ENCODE data around the gene RGS6.

Gene RGS6

DNA sequence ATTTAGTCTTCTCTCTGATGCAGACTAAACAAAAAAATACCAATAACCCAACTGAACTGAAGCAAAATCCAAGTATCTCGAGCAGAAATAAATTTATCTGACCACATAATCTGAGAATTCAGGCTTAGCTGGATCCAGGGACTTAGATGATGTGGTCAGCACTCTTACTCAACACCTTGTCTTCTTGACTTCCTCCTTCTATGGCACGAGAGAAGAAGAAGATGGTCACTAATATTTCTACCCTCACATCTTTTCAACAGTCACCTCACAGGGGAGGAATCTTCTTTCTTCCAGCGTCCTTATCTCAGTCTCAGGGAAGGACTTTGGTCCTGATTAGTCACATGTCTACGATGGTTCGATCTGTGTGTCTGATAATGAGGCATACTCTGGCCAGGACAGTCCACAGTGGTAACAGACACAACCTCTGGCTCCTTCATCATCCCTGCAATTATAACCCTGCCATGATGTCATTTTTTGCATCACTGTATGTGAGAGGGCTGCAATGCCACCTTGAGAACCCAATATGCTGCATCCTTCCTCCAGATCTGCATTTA lies 15.8 kb downstream of the RGS6 start:
- no peak for DNase-seq

DNA sequence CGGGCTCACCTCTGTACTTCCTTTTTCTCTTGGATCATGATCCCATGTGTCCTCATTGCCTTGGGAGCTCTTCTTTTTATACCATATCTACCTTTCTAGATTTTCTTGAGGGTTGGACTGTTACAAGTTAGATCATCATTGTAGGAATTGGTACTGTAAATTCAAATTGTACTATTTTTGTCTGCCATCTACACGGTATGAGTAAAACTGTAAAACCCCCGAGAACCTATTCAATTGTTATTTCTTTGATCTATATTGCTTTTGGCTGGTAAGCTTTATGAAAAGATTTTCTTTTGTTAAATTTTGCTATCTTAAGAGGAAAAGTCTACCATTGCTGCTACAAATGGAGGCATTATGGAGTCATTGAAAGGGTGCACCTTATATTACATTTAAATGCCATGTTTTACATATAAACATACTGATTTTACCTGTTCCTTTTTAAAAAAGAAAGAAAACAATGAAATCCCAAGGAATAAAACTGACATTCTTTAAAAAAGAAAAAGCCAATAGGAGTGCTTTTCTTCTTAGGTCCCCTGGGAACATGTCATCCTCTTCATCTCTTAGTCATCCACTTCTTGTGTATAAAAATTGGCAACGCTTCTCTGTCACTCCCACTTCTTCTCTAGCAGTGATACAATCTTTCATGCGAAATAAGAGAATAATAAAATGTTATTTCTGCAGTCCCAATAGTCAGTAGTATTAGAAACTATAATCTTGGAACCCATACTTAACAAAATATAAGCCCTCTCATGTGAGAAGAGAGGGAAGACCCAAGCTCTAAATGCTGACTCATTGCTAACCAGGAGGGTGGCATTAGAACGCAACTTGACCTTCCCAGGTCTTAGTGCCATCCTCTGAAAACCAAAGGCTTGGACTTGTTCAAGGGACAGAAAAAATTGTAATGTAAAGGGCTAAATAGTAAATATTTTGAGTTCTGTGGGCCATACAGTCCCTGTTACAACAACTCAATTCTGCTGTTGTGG lies 20.4 kb downstream of the RGS6 start:
- DNase-seq, result no peak

DNA sequence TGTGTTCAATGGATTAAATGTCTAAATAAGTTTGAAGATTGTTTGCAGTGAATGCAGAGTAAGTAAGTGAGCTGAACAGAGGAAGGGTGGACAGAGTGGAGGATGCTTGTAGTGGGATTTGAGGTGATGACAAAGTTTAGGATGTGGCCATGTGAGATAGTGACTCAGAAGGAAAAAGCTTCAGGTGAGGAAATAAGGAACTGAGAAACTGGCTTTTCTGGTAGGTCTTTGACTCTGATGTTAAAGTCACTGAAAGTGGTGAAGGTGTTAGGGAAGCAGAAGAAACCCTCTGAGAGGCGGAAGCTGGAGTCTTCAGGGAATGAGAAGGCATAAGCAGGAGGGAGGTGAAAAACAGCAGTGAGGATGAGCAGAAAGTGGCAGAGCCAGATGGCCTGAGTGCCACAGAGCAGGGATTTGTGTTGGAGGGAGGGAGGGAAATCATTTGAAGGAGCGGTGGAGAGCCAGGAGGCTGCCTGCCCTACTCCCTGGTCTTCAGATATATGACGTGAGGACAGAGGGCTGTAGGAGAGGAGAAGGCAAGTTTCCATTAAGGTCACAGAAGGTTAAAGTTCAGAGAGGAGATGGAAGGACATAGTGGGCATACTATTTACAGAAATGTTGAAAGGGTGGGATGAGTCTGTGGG lies 24.8 kb downstream of the RGS6 start:
- DNase-seq, result no peak

DNA sequence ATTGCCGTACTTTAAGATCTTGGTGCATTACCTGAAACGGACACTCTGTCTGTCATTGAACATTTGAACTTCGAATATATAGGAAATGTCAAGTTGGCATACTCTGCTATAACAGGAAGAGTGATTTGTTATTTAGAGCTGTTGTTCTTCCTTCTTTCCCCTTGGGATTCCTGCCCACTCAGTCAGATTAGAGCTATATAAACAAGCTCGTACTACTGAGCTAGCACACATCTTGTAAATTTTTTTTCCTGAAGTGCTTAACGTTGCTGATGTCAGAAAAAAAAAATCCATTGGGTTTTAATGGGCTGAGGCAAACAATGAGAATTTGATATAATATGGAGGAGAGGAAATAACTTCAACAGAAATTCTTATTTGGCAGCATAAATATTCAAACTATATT lies 26.8 kb downstream of the RGS6 start:
- no peak for DNase-seq

DNA sequence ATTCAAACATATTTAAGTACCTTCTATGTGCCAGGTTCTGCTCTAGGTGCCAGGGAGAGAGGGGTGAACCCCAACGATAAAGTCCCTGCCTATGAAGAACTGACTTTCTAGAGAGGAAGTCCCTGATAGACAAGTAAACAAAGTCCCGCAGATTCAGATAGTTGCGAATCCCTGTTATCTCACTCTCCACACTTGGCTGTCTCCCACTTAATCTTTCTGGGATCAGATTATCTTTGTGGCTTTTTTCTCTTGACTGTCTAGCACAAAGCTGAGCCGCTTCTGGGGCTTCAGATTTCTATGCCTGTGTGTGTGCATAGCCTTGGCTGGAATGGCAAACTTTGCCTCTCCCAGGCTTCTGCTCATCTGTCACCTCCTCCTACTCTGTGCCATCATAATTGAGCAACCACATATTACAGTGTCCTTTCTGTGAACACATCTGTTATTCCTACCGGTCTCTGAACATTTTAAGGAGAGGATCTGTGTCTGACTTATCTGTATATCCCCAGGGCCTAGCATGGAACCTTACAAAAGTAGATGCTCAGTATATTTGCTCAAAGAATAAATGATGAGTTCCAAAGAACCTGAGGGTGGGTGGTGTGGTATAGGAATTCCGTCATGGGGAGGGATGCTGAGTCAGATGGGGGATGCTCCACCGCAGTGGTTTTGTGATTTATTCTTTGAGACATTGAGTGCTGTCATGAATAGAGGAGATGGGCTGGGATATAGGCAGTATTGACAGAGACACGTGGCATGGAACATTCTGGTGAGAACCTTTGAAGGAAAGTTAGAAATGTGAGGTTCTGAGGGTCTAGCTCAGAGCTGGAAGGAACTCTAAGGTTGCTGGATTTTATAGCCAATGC lies 28.5 kb downstream of the RGS6 start:
- no peak for DNase-seq

DNA sequence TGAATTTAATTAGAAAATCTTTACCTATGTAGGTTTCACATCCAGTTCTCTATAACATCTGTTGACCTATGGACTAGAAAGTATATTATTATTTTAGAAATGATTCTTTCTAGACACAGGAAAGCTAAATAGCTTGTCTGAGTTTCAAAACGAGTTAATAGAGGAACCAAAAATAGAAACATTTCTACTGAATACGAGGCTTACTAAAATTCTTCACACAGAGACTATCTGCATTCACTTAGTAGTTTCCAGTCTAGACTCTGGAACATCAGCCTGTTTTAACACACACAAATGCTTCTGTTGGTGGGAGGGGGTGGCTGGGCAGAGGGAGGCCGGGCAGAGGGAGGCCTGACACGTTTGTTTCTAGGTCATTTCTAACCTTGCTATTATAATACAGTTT lies 29.7 kb downstream of the RGS6 start:
- no peak for DNase-seq

DNA sequence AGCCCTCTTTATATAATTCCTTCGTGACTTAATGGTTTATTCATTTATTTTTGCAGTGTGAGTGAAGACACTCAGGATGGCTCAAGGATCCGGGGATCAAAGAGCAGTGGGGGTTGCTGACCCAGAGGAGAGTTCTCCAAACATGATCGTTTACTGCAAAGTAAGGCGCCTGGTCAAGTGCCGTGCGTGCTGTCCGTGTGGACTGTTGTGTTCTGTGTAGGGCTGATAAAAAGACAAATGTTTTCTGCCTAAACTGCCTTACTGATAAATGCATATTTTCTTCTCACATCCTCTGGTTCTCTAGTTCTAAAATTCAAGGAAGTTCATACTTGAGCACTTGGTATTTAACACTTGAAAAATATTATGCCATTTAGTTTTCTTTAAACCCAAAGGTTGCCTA lies 32.5 kb downstream of the RGS6 start:
- DNase-seq, result no peak

DNA sequence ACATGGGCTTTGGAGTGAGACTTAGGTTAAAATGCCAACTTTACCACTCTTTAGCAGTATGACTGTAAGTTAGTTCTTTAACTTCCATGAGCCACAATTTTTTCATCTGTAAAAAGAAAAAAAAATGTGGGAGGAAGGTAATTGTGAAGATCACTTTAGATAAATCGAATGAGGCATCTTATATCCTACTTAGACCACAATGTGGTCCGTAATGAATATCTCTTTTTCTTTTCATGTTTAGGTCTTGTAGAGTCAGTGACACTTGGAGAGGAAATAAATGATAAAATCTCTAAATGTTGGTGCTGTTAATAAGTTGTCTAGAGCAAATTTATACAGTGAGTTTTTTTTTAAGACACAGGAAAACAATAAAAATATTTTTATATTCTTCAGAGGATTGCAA lies 34.3 kb downstream of the RGS6 start:
- no peak for DNase-seq

DNA sequence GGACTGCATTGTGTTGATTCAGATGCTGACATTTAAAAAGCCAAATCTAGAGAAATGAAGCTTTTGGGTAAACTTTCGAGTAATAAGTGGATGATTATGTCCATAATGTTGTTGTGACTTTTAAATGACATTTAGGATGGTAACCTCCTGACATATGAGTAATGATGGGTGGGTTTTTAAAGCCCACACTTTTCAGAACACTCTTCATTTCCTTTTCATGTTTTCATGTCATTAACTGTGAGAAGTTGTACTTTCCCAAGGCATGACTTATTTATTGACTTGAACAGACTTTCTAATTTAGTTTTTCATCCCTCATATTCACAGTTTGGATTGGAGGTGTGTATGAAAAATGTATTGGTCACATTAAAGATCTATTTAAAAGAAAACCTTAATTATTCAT lies 35.5 kb downstream of the RGS6 start:
- no peak for DNase-seq

DNA sequence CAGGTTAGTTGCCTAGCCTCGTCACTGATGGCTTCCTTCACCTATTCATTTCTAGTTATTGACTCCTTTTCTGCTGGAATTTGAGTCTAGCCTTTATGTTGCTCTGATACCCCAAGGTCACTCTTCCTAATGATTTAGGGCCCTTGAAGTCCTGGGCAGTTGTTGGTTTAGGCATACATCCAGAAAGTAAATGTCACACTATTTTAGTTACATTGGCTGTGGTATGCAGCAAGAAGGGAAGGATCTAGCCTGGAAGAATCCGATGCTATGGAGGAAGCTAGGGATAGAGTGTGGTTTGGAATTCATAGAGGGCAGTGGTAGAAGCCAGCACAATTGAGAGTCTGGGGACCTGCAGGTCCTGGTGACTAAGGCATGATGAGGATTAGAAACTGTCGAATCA lies 38.0 kb downstream of the RGS6 start:
- no peak for DNase-seq

DNA sequence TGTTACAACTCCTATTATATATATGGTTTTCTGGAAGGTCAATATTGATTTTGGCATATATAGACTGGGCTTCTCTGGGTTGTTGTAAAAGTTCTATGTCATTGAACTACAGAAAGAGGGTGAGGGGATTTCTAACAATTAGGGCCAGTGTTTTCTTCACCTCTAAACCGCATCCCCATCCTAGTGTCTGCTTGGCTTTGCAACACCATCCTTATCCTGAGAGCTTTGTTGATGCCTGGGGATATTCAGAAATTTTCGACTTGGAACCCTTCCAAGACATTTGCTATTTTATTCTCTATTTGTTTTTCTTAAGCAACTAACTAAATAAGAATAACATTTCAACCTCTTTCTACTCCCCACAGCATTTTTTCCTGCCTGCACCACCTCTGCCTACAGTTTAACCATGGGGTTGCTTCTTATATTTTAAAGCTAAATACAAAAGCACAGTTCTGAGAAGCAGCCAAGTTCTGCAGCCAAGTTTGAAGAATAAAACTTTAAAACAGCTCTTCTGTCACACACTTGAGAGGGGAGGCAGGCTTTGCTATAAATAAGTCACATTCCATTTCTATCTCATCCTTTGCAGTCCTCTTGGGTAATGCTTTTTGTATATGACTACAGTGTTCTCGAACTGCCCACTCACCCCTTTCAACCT lies 53.4 kb downstream of the RGS6 start:
- no peak for DNase-seq

DNA sequence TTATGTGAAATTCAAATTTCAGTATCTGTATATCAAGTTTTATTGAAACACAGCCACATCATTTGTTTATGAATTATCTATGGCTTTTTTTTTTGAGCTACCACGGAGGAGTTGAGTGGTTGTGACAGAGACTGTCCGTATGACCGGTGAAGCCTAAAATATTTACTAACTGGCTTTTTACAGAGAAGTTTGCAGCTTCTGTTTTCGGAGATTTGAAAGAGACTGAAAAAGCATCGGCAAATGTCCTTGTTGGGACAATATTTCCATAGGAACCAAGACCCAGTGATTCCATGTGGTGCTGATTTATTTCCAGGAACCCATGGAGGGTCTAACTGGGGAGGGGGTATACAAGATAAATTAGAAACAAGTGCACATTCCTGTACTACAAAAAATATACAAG lies 56.2 kb downstream of the RGS6 start:
- no peak for DNase-seq

DNA sequence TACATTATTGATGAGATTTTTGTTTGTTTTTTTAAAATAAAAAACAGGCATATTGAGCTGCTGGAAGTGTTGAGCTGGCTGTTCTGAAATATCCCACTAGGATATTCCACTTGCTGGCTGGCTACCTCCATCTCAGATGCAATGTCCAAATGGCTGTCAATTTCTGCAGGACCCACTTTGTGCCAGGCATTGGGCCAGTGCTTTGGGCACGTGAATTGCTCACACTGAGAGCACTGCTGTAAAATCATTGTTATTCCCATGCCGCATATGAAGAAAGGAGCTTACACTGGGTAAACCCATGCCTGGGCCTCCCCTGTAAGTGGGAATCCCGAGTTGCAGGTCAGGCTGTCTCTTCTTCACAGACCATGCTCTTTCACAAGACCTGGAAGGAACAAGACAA lies 56.7 kb downstream of the RGS6 start:
- DNase-seq, result no peak

DNA sequence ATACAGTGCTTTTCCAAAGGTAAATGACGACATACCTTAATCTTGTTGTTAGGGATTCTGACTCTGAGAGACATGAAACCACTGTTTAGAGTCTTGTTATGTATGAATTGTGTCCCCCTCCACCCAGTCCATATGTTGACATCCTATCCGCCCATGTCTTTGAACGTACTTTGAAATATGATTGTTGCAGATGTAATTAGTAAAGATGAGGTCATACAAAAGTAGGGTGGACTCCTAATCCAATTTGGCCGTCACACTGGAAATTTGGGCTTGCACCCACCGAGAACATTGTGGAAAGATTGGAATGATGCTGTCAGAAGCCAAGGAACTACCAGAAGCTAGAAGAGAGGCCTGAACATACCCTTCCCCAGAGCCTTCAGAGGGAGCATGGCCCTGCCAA lies 62.2 kb downstream of the RGS6 start:
- DNase-seq, result no peak

DNA sequence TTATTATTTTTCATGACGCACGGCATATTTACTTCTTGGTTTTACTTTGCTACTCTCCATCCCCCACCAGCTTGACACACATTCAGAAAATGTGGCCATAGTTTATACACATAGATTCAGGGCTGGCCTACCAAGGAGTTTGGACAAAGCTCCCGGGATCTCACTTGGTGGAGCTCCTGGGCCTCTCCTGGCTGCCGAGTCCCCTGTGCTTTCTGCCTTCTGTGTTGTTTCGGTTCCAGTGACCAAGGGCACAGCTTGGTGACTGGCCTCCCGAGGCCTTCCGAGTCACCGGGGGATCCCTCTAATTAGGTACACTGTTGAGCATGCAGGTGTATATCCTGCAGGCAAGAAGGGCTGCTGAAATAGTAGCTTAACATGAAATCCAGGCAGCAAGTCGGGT lies 63.5 kb downstream of the RGS6 start:
- DNase-seq, result no peak

DNA sequence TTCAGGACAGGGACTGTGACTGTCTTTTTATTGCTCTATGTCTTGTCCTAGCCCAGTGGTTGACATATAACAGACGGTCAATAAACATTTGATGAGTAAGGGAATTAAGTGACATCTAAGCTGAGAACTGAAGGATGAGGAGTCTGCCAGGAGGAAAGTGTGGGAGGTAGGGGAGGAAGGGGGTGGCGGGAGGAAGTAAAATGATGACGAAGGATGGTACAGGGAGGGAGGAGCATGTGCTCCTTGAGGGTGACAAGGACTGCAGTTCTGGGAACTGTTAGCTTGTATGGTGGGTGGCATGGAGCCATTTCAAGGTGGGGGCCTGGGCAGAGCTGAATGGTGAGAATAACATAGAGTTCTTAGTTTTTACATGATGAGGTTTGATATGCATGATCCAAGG lies 64.4 kb downstream of the RGS6 start:
- DNase-seq, result no peak

DNA sequence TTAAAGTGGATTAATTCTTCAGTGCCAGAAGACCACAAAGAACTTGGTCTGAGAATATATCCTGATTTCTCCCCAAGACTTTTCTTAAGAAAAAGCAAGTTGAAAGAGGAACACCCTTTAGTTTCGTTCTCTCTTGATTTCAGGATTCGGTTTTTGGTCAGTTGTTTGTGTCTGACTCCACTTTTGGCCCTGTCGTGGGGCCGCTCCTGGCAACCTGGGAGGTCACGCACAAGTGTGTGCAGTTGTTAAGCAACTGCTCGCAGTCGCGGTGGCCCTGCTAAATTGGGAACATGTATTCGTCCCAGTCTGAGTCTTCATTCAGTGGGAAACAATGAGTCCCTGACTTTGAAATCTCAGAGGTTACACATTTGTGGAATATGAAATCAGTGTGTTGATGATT lies 68.7 kb downstream of the RGS6 start:
- DNase-seq, result no peak

DNA sequence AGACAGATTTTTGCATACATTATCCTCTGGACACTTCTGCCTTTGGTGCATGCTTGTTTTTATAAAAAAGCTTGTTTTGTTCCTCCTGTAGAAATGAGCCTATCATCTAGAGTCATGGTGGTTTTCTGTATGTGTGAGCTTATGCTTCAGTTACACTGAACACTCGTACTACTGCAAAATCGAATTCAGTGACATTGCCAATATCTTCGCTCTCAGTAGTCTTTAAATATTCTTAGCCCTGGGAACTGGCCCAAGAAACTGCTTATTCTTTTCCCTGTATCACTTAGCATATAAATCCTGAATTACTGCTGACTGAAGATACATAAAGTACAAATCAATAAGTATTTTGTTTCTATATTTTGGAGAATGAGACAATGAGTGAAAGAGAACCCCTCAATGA lies 70.5 kb downstream of the RGS6 start:
- DNase-seq, result no peak

DNA sequence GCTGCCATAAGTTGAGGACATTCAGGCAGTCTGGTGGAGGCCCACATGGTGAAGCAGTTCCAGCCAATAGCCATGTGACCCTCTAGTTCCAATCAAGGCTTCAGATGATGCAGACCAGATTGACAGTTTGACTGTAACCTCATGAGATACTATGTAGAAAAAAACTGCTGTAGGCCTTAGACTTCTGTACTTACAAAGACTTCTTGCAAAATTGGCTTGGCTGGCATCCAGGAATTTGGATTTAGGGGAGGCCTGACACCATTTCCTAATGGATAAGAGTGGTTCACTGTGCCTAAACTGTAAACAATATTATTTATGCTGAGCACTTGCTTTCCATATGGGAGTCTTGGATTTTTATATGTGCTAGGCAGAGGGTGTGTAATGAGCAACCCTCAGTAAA lies 76.4 kb downstream of the RGS6 start:
- no peak for DNase-seq

DNA sequence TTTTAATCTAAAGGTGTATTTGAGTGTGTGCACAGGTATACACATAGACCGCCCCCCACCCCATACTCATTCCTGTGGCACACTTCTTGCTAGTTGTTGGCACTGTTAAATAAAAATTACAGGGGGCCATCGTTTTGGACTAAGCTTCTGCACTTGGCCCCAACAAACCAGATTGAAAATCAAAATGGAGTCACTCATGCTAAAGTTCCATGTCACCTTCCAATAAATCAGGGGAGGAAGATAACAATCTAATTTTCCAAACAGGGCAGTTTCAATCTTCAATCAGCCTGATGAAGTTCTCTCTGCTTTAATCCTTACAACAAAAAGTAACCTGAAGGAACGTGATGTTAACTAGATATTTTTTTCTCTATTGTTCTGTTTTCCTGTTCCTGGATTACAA lies 78.2 kb downstream of the RGS6 start:
- DNase-seq, result no peak

DNA sequence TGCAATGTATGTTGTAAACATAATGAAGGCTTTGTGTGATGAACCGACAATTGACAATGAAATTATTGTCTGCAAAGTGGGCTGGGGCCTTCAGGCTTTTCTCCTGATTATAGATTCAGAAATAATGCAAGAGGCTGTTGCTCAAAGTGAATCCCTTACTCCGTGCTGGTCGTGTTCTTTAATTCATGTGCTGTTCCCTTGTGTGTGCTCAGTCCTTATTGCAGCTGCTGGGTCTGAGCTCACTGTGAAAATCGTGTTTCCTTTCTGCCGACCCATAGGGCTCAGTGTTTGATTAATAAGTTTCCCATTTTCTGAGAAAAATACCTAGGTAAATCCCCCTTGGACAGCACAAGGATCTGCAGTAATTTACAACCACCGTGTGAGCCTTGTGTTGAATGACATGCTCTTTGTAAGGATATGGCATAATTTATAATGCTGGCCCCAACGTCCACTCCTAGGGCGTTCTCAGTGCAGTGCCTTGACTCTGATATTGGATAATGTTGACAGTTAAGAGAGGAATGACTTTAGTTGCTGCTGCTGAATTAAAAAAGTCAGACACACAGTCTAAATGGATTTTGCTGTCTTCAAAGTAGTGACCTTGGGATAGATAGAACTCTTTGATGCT lies 81.6 kb downstream of the RGS6 start:
- no peak for DNase-seq

DNA sequence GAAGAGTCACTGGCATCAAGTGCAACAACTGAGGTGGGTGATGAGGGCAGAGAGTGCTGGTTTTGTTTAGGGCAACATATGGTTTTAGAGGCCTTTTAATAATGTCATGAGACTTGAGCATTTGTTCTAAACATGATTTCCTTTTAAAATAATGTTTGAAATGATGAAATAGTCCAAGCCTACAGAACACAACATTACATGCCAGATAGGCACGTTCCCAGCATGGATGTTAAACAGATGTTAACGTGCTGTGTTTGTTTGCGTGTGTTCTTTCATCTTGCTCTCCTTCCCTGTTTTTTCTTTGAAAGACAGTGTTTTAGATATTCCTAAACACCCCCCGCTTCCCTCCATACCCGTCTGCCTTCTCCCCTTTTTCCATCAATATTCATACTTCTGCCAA lies 82.3 kb downstream of the RGS6 start:
- no peak for DNase-seq

Measured in CD4-positive, alpha-beta T cell treated with Interferon alpha-2 for 1 hour (primary cell).